Measurements from ENCODE around the gene RGS18.

DNA sequence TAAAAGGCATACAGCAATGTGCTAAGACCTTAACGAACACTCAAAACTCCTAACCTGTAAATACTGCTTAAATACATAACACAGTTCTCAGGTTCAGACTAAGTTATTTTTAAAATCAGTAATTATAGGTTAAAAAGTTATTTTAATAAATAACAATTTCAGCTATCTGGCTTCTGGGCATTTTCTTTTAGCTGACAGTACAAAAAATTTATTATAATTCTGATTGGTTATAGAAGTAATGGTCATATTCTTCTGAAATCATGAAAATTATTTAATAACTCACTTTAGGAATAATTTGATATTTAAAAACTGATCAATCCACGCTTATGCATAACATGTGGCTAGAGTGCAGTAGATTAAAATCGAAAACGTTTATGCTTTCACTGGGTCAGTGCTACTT, 10.7 kb downstream of the RGS18 start:
- TF ChIP-seq POLR2A (IDR thresholded peaks at IDR 0.05; ENCODE audit: low read depth, low read length) (no peak), POLR2AphosphoS5 (IDR thresholded peaks at IDR 0.05; ENCODE audit: low read depth, low read length) (no peak), POU2F2 (IDR thresholded peaks at IDR 0.05; ENCODE audit: low read depth, low read length) (no peak), TAF1 (IDR thresholded peaks at IDR 0.05; ENCODE audit: low read depth, low read length) (no peak), PAX5 (IDR thresholded peaks at IDR 0.05; ENCODE audit: insufficient read depth, low read length, severe bottlenecking) (no peak)
